Breast epithelium (tissue), 3 donors: Measurements from ENCODE around the gene EPN2.

Source experiments
- CTCF ChIP-seq, 3 donors: fragments of 450-650 bp; IDR thresholded peaks; one replicate each; pipeline ENCODE4 v1.5.1; 2016 to 2017; ENCODE audit warnings: antibody characterized with exemption in 3 of 3, mild to moderate bottlenecking in 3 of 3, moderate library complexity in 3 of 3
- POLR2A ChIP-seq: fragments of 450-650 bp; IDR thresholded peaks from one replicate; pipeline ENCODE4 v1.6.1; 2016; ENCODE audit warnings: antibody characterized with exemption, mild to moderate bottlenecking, moderate library complexity

DNA sequence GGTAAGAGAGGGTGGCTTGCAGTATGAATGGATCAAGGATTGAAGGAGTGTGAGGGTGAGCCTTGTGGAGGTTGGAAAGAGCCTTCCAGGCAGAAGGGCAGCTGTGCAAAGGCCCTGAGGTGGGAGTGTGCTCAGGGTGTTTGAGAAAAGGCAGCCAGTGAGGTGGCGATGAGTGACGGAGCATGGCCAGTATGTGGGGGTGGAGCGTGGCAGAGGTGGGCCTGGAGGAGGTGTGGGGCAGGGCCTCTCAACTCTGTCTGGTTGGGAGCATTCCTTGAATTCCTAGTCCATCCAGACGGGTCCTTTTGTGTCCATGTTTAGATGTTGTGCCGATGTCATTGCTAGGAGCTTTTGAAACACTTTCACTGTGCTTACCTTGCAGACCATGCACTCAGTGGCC is 51.3 kb downstream of the EPN2 start:
- TF ChIP-seq CTCF (IDR thresholded peaks at IDR 0.05) (no peak), POLR2A (no peak)
